KOPT-K1 (cell line): Measurements from ENCODE around the gene ITCH.

Experiments
- H3K27ac ChIP-seq: fragments of 200-600 bp; sonication (generic); 2 replicates; pipeline ENCODE4 v1.5.1; 2016; ENCODE audit warnings: antibody characterized with exemption, mild to moderate bottlenecking, low read depth, low read length; ENCODE audit not compliant: poor library complexity, severe bottlenecking
- H3K36me3 ChIP-seq: fragments of 200-600 bp; sonication (generic); 2 replicates; pipeline ENCODE4 v1.5.1; 2017; ENCODE audit warnings: antibody characterized with exemption, mild to moderate bottlenecking, low read length, moderate library complexity; ENCODE audit not compliant: insufficient read depth
- H3K9me3 ChIP-seq: fragments of 200-600 bp; sonication (generic); 2 replicates; pipeline ENCODE4 v1.5.1; 2017; ENCODE audit warnings: antibody characterized with exemption, low read length, mild to moderate bottlenecking; ENCODE audit not compliant: insufficient read depth, poor library complexity, severe bottlenecking

ITCH gene

DNA sequence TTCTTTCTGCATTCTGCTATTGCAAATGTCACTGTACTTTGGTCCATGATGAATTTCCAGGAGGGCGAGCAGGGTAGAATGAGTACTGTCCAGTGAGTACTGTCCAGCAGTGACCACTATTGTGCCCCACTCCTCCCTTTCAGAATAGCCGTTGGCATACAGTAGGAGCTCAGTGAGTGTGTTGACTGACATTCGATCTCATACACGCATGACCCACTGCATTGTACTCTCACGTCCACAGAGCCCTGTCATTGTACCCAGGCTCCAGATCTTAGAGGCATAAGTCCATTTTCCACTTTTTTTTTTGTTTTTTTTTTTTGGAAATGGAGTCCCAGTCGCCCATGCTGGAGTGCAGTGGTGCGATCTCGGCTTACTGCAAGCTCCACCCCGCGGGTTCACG, 161.4 kb downstream of the ITCH start:
- no peaks in the 10 kb centered on the region for H3K9me3 ChIP-seq
- H3K27ac ChIP-seq, result no peak overlapping the region
- H3K36me3 ChIP-seq, result peaks cover 80% of the 10 kb centered on the region

DNA sequence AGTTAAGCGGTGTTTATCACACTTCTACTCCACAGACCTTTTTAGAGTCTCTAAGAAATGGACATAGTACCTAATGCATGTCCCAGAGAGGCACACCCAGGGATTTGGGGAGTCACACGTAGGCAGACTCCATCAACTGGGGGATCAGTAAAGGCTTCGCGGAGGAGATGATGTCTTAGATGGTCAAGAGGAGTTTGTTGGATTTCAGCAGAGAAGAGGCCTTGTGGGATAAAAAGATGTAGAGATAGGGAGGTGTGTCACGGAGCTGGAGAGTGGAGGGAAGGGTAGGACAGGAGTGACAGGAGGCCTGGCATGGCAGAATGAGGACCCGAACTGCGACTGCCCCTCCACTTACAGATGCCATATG, 162.3 kb downstream of the ITCH start:
- Histone ChIP-seq H3K27ac (no peak overlapping the region), H3K36me3 (peaks cover 85% of the 10 kb centered on the region)

DNA sequence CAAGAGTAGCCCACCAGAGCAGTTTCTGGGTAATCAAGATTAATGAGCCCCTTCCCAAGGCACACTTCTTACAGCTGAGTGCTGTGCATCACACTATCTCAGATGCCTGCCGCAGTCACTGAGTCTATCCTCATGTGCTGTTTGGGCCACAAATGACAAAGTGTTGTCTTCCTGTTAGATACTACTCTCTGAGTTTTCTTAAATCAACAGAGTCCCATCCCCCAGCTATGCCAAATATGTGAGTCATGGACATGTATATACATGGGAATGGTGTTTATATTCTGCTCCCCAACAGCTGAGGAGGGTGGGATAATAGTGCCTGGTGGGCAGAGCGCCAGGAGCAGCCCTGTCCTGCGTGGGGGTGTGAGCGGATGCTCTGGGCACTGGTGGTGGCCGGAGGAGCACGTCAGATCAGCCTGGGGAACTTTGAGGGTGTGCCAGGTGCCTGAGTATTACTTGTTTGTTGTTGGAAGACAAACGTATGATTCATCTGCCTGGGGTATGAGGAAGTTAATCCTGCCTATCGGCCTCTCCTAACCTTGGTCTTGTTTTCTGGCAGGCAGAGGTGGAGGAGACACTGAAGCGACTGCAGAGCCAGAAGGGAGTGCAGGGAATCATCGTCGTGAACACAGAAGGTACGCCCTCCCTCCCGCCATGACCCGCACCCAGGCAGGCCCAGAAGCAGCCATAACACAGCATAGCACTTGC, 162.8 kb downstream of the ITCH start:
- no peaks in the 10 kb centered on the region for H3K9me3 ChIP-seq
- no peak overlapping the region for H3K27ac ChIP-seq
- peaks cover 90% of the 10 kb centered on the region for H3K36me3 ChIP-seq

More for the DNA sequence above, 162.3 kb downstream of the ITCH start:
- no peaks in the 10 kb centered on the region for H3K9me3 ChIP-seq

DNA sequence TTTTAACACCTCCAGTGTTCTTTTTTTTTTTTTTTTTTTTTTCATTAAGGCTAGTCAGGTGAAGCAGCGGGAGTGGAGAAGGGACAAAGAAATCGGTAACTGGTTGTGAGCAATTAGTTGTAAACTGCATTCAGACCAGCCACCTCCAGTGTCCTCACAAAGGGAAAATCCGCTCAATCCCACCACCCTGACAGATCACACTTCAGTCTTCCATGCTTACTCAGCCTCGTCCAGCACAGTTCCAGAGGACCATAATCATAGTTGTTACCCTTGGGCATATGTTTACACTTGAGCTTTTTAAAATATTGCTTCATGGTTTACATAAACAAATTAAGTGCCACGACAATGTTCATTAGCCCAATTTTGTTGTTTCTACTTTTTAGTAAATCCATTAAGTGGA, 163.4 kb downstream of the ITCH start:
- Histone ChIP-seq H3K27ac (no peak overlapping the region), H3K9me3 (no peaks in the 10 kb centered on the region), H3K36me3 (peaks cover 92% of the 10 kb centered on the region)

DNA sequence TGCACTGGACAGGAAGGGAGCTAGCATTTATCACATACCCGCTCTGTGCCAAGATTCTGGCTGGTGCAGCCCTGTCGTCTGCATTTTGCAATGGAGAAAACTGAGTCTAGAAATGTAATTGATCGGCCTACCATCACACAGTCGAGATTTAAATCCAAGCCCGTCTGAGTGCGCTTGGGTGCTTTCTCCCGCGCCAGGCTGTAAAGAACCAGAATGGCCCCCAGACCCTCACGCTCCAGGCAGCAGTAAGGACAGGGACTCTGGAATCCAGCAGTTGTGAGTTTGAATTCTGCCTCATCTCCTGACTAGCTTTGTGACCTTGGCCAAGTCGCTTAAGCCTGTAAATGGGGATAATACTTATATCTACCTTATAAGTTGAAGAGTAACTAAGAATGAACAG, 163.9 kb downstream of the ITCH start:
- Histone ChIP-seq H3K36me3 (peaks cover 92% of the 10 kb centered on the region), H3K9me3 (no peaks in the 10 kb centered on the region), H3K27ac (no peak overlapping the region)

DNA sequence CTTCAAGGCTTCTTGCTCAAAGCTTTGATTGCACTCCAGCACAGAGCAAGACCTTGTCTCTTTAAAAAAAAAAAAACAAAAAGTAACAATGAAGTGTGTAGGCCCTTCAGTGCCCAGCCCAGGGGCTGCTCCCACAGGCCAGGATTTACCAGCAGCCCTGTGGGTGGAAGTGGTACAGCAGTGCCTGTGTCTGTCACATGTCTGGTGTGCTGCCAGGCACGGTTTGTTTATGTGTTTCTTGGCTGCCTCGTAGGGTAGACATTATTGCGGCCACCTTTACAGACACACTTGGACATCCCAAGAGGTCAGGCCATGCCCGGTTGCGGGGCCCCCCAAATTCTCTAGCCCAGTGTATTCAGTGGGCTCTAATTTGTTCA, 165.8 kb downstream of the ITCH start:
- no peak overlapping the region for H3K27ac ChIP-seq

DNA sequence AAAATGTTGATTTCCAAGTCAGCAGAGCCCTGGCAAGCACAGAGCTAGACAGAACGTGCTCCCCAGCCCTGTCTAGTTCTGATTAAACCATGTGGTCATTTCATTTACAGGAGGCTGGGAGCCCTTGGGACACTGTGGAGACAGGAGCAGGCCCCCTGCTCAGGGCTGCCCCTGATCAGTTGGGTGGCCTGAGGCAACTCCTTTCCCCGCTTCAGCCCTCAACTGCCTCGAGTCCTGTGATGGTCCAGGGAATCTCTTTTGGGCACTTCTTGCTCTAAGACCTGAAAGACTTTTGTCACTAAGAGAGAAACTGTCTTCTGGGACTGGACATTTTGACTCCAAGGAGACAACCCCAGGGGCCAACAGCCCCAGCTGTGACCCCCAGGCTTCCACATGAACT, 166.7 kb downstream of the ITCH start:
- no peak overlapping the region for H3K27ac ChIP-seq
- H3K9me3 ChIP-seq, result no peaks in the 10 kb centered on the region
- peaks cover 96% of the 10 kb centered on the region for H3K36me3 ChIP-seq

More for the DNA sequence above, 165.8 kb downstream of the ITCH start:
- Histone ChIP-seq H3K9me3 (no peaks in the 10 kb centered on the region), H3K36me3 (peaks cover 95% of the 10 kb centered on the region)

DNA sequence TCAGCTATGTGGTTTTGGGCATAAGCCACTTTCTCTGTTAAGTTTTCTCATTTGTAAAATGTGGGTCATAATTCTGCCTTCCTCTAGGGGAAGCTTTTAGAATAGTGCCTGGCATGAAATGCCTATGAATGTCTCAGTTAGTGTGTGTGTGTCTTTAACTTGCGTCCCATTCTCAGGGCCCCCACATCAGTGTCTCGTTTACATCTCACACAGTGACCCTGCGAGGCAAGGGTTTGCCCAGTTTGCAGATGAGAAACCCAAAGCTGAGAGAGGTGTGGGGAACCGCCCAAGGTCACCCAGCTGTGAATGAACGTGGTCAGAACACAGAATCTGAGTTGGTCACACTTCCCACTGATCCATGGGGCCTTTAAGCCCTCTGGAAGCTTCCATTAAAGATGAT, 167.3 kb downstream of the ITCH start:
- no peaks in the 10 kb centered on the region for H3K9me3 ChIP-seq
- H3K36me3 ChIP-seq, result peaks cover 96% of the 10 kb centered on the region
- H3K27ac ChIP-seq, result no peak overlapping the region

DNA sequence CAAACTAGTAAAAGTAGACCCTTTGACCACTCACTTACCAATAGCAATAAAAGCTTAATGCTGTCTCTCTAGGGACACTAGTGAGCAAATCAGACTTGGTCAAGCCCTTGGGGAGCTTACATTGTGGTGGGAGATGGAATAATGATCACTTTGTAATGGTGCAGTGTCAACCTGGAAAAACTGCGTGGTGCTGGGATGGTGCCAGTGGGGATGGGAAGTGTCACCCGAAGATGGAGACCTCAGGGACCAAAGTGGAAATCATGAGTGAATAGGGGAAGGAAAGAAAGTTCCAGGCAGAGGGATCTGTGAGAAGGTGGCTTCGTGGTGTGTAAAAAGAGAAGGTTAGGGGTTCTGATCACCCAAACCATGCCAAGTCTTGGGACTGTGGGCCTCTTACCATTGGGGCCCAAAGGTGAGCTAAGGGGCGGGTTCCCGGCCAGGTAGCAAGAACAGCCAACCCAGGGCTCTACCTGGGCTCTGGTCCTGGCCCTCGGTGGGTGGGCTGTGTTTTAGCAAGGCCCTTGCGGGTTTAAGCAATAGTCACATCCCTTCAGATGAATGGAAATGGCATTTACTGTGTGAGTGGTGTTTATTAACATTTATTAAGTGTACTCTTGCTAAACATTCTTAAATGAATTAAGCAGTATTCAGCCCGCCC, 168.7 kb downstream of the ITCH start:
- Histone ChIP-seq H3K27ac (no peak overlapping the region), H3K36me3 (peaks cover 96% of the 10 kb centered on the region)

DNA sequence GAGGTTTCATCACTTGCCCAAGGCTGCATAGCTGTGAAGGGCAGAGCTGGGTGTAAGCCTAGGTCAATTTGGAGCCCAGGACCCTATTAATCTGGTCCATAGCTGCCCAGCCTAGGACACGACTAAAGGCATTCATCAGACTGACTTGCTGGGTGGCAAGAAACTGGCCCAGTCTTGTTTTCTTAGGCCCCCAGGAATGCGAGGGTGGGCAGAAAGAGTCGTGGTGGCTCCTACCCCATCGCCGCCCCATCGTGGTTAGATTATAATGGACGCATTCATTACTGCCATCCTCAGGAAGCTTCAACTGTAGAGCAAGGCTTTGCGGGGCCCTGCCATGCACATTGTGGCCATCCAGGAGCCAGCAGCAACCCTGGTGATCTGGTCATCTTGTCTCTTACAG, 169.2 kb downstream of the ITCH start:
- Histone ChIP-seq H3K36me3 (peaks cover 96% of the 10 kb centered on the region), H3K9me3 (no peaks in the 10 kb centered on the region), H3K27ac (no peak overlapping the region)

More for the DNA sequence above, 168.7 kb downstream of the ITCH start:
- no peaks in the 10 kb centered on the region for H3K9me3 ChIP-seq

DNA sequence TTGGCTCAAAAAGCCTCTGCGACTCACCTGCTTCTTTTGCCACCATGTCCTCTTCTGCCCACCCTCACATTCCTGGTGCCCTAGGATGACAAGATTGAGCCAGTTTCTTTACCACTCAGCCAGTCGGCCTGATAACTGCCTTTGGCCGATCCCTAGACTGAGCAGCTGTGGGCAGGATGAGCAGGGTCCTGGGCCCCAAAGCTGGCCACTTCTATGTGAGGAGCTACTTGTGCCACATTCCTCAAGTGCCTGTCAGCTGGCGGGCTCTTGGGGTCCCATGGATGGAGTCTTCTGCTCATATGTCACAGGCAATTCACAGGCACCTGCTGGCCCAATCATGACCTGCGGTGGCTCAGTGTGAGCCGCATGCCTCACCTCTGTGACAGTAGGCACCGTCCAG, 169.7 kb downstream of the ITCH start:
- H3K36me3 ChIP-seq, result peaks cover 96% of the 10 kb centered on the region
- no peak overlapping the region for H3K27ac ChIP-seq
- no peaks in the 10 kb centered on the region for H3K9me3 ChIP-seq

DNA sequence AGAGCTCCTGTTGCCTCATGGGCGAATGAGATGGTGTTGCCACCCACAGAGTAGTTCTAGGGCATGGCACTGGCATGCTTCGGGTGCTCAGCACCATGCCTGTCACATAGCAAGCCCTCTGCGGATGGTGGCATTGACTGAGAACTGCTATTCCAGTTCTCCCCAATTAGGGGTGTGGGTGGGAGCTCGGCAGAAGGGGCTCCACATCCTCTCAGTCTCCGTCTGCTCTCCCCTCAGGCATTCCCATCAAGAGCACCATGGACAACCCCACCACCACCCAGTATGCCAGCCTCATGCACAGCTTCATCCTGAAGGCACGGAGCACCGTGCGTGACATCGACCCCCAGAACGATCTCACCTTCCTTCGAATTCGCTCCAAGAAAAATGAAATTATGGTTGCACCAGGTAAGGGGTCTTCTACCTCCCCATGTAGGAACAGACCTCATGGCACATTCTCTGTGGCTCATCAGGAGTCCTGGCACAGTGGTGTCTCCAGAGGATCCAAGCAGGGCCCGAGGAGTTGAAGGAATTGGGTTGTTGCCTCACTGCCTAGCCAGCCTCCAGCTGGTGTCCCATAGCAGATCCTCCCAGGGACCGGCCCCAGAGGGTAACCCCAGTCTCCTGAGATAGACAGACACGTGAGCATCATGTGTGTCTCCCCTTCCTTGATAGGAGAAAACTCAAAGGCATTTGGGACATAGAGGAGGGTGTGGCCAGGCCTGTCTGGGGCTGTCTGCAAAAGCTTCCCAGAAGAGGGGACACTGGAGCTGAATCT, 171.5 kb downstream of the ITCH start:
- Histone ChIP-seq H3K36me3 (peaks cover 97% of the 10 kb centered on the region), H3K27ac (no peak overlapping the region), H3K9me3 (no peaks in the 10 kb centered on the region)

DNA sequence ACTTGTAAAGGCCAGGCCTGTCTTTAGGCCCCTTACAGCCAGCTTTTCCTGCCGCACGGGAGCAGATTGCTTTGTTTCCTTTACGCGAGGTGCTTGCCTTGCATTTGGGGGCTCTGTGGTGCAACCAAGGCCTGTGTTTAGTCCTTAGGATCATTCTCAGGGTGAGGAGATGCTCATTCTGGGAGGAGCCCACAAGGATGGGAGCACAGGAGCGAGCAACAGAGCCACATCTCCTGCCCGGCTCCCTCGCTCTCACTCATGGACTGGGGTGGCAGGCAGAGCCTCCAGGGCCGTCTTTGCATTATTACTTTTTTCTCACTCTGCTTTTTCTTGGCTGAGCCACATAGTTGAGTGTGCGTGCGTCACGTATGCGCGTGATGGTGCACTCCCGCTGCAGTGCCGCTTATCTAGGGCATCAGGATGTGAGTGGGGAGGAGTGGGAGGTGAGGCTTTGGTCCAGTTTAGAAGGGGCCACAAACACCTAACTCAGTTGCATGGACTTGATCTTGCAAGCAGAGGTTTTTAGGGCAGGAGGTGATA, 172.3 kb downstream of the ITCH start:
- peaks cover 97% of the 10 kb centered on the region for H3K36me3 ChIP-seq
- no peaks in the 10 kb centered on the region for H3K9me3 ChIP-seq
- no peak overlapping the region for H3K27ac ChIP-seq

DNA sequence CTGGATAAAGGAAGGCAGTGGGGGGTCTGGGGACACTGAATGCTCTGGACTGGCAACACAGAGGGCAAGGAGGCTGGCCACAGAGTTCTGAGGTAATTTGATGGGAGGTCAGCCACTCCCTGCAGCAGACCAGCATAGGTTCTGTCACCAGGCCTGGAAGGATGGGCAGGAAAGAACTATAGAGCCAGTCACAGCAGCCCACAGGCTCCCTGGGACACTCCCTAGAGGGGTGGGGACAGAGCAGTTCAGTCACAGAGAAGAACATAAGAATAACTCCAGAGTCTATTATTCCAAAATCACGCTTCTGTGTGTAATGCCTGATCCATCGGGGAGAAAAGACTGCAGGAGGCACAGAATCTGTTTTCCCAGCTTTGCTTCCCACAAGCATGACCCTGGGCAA, 172.8 kb downstream of the ITCH start:
- Histone ChIP-seq H3K36me3 (peaks cover 97% of the 10 kb centered on the region), H3K27ac (no peak overlapping the region), H3K9me3 (no peaks in the 10 kb centered on the region)

DNA sequence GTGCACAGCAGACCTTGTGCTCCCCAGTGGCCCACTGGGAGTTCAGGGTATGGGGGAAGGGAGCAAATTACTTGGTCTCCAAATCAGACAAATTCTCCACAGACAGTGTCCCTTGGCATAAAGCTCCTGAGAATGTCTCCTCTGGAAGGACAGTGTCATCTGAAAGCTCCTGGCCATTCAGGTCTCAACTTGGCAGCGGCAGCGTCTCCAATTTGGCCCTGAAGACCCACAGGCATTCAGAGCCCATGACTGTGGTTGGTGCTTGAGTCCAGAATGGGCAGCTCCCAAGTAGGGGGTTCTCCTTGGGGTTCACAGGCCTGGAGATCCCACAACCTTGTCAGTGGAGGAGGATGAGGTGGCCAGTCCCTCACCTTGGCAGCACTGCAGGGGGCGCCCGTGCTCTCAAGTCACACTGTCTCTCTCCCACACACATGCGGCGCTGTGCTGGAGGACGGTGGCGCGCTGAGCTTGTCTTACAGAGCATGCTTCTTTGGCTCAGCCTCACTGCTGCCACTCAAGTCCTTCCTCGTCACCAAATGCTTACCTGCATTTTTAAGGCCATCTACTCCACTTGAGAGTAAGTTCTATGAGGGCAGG, 173.8 kb downstream of the ITCH start:
- Histone ChIP-seq H3K36me3 (peaks cover 97% of the 10 kb centered on the region), H3K27ac (no peak overlapping the region)

More for the DNA sequence above, 173.8 kb downstream of the ITCH start:
- H3K9me3 ChIP-seq, result no peaks in the 10 kb centered on the region
